GM19452 (cell line): Measurements from ENCODE around the gene HMSD.

Experiments used
- ATAC-seq: cut with Tn5 transposase; IDR thresholded peaks from one replicate; pipeline ENCODE4 v1.9.1; 2021; ENCODE audit not compliant: unreplicated experiment

Gene HMSD

GRCh38 chr18:63953811-63954210, 4.7 kb downstream of the HMSD start:
- ATAC-seq, result no peak

DNA sequence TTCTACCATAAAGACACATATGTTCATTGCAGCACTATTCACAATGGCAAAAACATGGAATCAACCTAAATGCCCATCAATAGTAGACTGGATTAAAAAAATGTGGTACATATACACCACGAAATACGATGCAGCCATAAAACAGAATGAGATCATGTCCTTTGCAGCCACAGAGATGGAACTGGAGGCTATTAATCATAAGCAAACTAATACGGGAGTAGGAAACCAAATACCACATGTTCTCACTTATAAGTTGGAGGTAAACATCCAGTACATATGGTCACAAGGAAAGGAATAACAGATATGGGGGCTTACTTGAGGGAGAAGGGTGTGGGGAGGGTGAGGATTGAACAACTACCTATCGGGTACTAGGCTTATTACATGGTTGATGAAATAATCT, 7.7 kb downstream of the HMSD start:
- no peak for ATAC-seq

- ATAC-seq, result no peak
Observed at GRCh38 chr18:63960891-63961290, 11.8 kb downstream of the HMSD start.

DNA sequence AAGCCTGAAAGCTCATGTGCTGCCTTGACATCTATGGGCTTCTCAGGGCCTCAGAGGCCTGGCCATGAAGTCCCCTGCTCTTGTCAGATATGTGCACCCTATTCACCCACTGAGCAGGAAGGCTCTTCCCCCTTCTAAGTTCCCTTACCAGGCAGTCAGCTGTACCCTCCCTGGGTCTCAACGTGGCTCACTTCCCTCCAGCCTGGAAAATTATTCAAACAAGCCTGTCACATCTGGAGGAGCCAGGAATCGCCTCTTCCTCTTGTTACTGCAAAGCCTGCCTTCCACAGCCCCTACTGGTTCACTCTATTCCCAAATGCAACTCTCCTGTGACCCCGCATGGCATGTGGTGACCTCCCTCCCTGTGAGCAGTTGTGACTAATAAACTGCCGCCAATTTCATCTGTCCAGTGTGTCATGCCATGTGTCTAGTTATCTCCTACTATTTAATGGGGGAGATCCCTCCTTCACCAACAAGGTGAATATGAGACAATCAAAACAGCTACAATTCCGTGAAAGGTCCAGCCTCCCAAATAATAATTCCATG, 12.4 kb downstream of the HMSD start:
- ATAC-seq, result no peak

DNA sequence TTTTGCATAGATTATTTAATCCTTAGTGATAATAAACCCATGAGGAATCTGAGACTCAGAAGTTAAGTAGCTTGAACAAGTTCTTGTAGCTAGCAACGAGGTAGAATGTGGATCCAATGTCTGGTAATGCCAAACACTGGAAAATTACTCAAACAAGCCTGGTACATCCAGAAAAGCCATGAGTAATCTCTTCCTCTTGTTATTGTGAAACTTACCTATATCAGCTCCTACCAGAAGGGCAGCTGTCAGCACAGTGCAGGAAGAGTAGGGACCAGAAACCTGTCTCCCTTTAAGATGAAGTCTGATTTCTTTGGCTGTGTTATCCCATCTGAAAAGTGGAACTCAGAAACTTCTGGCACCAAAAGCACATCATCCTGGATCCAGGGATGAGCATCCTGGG, 13.0 kb downstream of the HMSD start:
- no peak for ATAC-seq

DNA sequence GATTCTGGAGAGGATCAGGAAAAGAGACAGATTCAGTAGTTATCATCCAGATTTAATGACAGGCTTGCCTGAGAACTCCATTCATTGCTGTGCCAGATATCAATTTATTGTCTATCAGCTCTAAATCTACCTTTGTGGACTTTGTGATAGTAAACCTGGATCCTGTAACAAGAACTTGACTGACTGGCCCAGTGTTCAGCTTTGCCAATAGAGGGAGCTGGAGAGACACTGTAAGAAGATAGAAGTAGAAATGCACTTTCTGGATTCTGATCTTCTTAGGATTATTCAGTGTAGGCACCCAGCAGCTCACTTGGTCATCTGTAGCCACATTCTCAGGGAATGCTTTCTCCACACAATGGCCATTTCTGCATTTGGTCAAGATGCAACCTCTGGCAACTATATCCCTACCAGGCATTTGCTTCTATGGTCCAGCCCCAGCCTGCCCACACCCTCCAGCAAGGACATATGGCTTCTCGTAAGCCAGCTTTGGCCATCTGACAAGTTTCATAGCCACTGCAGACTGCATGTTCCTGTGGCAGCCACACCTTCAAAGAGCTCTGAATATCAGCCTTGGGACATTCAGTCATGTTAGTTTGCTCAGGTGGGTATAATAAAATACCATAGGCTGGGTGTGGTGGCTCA, 14.6 kb downstream of the HMSD start:
- ATAC-seq, result peak; percentile 59

- ATAC-seq, result no peak
Observed at GRCh38 chr18:63964908-63965307, 15.8 kb downstream of the HMSD start.

- ATAC-seq, result no peak
Observed at GRCh38 chr18:63965716-63966330, 16.7 kb downstream of the HMSD start.

- peak; percentile 84 for ATAC-seq
Observed at GRCh38 chr18:63969942-63970808, 21.1 kb downstream of the HMSD start, which contains the start of gene SERPINB8. TSS of gene SERPINB8 (plus strand) at chr18:63970081. CDS start at chr18:63978309, 8,228 bp downstream.

GRCh38 chr18:63970809-63971205, 21.7 kb downstream of the HMSD start:
- ATAC-seq, result no peak

DNA sequence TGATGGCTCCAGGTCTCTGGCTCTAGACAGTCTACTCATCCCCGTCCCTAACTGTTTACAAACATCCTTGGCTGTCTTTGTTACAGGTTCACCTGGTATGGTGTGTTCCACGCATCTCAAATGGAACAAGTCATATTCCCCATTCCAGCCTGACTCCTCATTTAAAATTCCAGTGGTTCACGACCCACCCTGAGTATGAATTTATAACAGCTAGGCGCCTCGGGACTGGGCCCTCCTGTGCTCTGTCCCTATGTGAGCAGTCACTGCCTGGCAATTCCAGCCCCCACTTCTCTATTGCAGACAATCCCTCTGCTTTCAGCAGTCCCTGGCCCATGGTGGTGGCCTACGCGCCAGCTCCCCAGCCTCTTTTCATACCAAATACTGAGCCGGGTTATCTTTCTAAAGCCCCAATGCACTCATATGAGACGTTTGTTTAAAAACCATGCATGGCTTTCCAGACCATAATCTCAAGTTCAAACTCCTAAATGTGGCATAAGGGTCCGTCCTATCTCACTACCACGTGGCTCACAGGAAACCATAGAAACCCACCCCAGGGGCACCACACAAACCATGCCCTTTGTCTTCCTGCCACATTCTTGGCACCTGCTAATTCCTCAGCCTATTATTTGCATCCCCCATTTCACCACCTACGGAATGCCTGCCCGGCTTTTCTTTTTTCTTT, 22.4 kb downstream of the HMSD start:
- no peak for ATAC-seq

GRCh38 chr18:63972002-63972376, 22.9 kb downstream of the HMSD start:
- ATAC-seq, result no peak

GRCh38 chr18:63974991-63975390, 25.9 kb downstream of the HMSD start:
- ATAC-seq, result no peak

DNA sequence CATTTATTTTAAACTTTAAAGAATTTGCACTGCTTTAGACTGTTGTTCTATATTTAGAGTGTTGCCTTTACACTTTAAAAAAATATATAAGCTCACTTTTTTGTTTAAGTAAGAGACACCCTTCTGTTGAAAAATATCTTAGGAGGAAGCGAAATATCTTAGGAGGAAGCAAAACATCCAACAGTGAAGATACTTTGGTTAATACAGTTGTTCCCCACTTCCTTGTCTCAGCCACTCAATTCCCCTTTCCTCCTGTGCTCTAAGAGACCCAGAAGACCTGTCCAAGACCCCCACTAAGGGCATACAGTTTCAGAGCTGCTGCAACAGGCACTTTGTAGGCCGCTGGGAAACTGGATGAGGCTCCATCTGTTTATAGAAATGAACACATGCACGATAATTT, 26.5 kb downstream of the HMSD start:
- ATAC-seq, result no peak

DNA sequence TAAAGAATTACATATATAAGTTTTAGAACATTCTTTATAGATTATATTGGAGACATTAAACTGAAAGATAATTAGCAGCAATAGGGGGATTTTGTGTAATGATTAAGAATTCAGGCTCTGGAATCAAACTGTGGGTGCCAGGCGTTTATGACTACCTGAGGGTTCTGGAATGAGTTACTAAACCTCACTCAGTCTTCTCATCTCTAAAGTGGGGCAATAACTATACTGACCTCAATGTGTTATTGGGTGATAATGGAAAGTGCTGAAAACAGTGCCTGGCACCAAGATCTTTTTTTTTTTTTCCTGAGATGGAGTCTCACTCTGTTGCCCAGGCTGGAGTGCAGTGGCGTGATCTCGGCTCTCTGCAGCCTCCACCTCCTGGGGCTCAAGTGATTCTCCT, 27.9 kb downstream of the HMSD start:
- no peak for ATAC-seq

GRCh38 chr18:63979409-63979920, 30.4 kb downstream of the HMSD start:
- peak; percentile 56 for ATAC-seq

DNA sequence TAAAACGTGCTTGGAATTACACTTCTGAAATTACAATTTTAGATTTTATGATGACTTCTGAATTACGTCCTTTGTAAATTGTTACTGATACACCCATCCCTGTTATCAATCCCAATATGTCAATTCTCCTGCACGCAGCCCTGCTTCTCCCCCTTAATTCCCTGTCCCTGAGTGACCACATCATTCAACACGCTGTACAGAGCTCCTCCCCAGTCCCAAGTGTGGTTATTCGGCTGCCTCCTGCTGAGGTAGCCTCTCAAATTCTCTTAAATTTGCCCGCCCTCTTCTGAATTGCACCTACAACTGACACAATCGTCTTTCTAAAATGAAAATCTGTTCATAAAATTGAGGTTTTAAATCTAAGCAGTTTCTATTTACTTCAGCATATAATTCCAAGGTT, 30.9 kb downstream of the HMSD start:
- ATAC-seq, result no peak

DNA sequence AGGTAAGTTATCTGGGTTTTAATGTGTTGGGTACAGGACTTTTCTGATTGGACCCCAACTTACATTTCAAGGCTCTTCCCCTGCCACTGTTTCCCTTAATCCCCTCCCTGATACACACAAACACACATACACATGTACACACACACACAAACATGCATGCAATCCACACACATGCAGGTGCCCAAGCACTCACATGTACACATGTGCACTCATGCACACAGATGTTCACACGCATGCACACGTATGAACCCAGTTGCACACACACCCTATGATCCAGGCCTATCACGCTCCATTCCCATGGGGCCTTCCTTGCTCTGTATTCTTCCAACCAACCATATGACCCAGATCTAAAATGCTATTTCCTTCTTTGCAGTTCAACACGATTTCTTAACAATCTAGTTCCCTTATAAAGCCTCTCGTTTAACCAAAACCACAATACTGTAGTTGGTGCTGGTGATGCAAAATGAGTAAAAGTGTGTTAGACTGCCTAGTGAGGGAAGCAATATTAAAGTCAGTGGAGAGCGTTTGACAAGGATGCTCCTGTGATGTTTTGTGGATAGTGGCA, 31.9 kb downstream of the HMSD start:
- no peak for ATAC-seq

- no peak for ATAC-seq
Observed at GRCh38 chr18:63981719-63982118, 32.6 kb downstream of the HMSD start.

- no peak for ATAC-seq
Observed at GRCh38 chr18:63982361-63982760, 33.3 kb downstream of the HMSD start.

- no peak for ATAC-seq
Observed at GRCh38 chr18:63986885-63987284, 37.8 kb downstream of the HMSD start.
